GM19397 (cell line): ENCODE results near the gene ITK.

ENCODE experiments used
- ATAC-seq: cut with Tn5 transposase; IDR thresholded peaks from one replicate; pipeline ENCODE4 v1.9.1; 2021; ENCODE audit warnings: mild to moderate bottlenecking, moderate library complexity; ENCODE audit not compliant: unreplicated experiment

Gene ITK

DNA sequence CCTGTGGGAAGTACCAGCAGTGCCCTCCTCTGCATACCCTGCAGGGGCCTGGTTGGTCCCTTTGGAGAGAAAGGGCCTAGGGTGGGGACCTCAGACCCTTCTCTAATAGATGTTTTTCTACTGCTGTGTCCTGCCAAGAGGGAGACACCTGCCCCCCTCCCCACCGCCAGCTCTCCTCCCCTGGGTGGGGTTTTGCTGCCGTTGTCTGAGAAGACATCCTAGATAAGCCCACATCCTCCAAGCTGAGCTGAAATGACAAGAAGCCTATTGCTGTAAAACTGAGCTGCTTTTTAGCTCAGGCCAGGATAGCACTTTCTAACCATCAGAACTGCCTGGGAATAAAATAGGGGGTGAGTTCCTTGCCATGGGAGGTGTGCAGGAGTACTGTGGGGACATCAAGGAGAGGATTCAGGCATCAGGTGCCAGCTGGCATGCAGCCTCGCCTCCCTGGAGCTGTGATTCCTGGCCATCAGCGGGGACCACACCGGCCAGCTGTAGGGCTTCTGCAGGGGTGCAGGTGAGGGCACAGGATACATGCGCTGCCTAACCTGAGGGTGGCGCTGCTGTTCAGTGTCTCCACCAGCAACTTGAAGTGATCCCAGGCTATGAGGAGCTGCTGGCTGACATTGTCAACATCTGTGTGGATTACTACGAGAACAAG lies 123.2 kb downstream of the ITK start:
- no peak for ATAC-seq
